ENCODE results near the gene CASP8AP2.
"Not testable (repeated sequence)": the region's sequence is repeated elsewhere in the genome, so short reads cannot be mapped to it uniquely, and the experiment has no call there.

The CASP8AP2 gene

DNA sequence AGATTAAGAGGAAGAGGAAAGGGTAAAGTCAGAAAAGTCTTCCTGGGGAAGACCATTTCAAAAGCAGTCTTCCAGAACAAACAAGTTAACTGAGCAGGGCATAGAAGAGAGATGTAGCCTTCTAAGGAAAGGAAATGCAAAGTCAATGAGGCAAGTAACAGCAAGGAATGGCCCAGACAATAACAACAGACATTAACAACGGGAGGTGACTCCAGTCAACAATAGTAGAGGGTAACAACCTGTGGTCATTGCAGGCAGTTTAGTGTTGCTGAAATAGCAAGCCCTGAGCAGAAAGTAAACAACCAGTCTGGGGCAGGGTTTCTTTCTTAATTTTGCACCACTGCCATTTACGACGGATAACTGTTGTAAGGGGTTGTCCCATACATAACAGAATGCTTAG is 12.2 kb upstream of the CASP8AP2 start:
- no peak for DNase-seq (ENCODE audit: low spot score)
- in situ Hi-C loops (cut with MboI; ENCODE audit: low sequenced_read_pairs, unreplicated experiment), result no loop called here
- no peak for TF ChIP-seq CTCF (IDR thresholded peaks at IDR 0.05; ENCODE audit: borderline replicate concordance, control extremely low read depth, extremely low read depth, insufficient read depth, missing control alignments)

- in situ Hi-C loops (cut with MboI; ENCODE audit: low sequenced_read_pairs, unreplicated experiment), result no loop called here
- no peak for DNase-seq (ENCODE audit: low spot score)
- no peak for TF ChIP-seq CTCF (IDR thresholded peaks at IDR 0.05; ENCODE audit: borderline replicate concordance, control extremely low read depth, extremely low read depth, insufficient read depth, missing control alignments)
These were observed 10.7 kb upstream of the CASP8AP2 start for GRCh38 chr6:89818977-89819335.

GRCh38 chr6:89819336-89820130 is 10.1 kb upstream of the CASP8AP2 start, which contains the start of gene MDN1:
Gene MDN1 (minus strand): TSS chr6:89819794. CDS start chr6:89819607, 187 bp downstream.
- DNase-seq (ENCODE audit: low spot score), result peak; percentile 93
- in situ Hi-C loops (cut with MboI; ENCODE audit: low sequenced_read_pairs, unreplicated experiment), result no loop called here
- TF ChIP-seq CTCF (IDR thresholded peaks at IDR 0.05; ENCODE audit: borderline replicate concordance, control extremely low read depth, extremely low read depth, insufficient read depth, missing control alignments), result no peak

GRCh38 chr6:89826029-89826528 is 3.6 kb upstream of the CASP8AP2 start:
- TF ChIP-seq CTCF (IDR thresholded peaks at IDR 0.05; ENCODE audit: borderline replicate concordance, control extremely low read depth, extremely low read depth, insufficient read depth, missing control alignments), result no peak
- in situ Hi-C loops (cut with MboI; ENCODE audit: low sequenced_read_pairs, unreplicated experiment), result no loop called here
- no peak for DNase-seq (ENCODE audit: low spot score)

- in situ Hi-C loops (cut with MboI; ENCODE audit: low sequenced_read_pairs, unreplicated experiment); DNase-seq (ENCODE audit: low spot score): not testable (repeated sequence)
These were observed 1.1 kb upstream of the CASP8AP2 start for GRCh38 chr6:89828475-89828987.

GRCh38 chr6:89828988-89829471 is 650 bp upstream of the CASP8AP2 start:
- no peak for TF ChIP-seq CTCF (IDR thresholded peaks at IDR 0.05; ENCODE audit: borderline replicate concordance, control extremely low read depth, extremely low read depth, insufficient read depth, missing control alignments)
- peak; percentile 32 for DNase-seq (ENCODE audit: low spot score)

GRCh38 chr6:89830170-89830809 is 610 bp downstream of the CASP8AP2 start:
- no peak for DNase-seq (ENCODE audit: low spot score)
- TF ChIP-seq CTCF (IDR thresholded peaks at IDR 0.05; ENCODE audit: borderline replicate concordance, control extremely low read depth, extremely low read depth, insufficient read depth, missing control alignments), result no peak

More at GRCh38 chr6:89828988-89829471, 650 bp upstream of the CASP8AP2 start:
- in situ Hi-C loops (cut with MboI; ENCODE audit: low sequenced_read_pairs, unreplicated experiment), result no loop called here

More at GRCh38 chr6:89830170-89830809, 610 bp downstream of the CASP8AP2 start:
- in situ Hi-C loops (cut with MboI; ENCODE audit: low sequenced_read_pairs, unreplicated experiment), result no loop called here

Measured in GM13976 (cell line).